ENCODE measurements around the gene ZNF565. TPM values are rescaled to one million over a fixed set of nuclear protein-coding genes. Genes with fewer than 3 reads are reported as not detected.

ZNF565 gene
- total and polyA plus RNA-seq, 8 donors: 0.45 to 16.3 (median 2.3) TPM

- TF ChIP-seq EP300 (IDR thresholded peaks at IDR 0.05) (no peak), POLR2AphosphoS5 (IDR thresholded peaks at IDR 0.05) (peak; percentile 52 to 70 (median 64))
- Histone ChIP-seq H3K9me3 (no peaks in the 10 kb centered on the region), H3K4me3 (peak overlapping the region; percentile 64 to 85 (median 80)), H3K4me1 (peaks cover 14 to 45% (median 38%) of the 10 kb centered on the region in 4 donors), H3K36me3 (peaks cover 34 to 49% (median 44%) of the 10 kb centered on the region in 4 donors), H3K27ac (peak overlapping the region; percentile 95 to 99 (median 98)), H3K27me3 (no peaks in the 10 kb centered on the region)
- peak; percentile 91 to 93 for DNase-seq
- 18 to 34% (median 24%) methylated on average over 22 to 42 of the region's 42 CpGs for WGBS, 5 donors
- intact Hi-C loops (cut with DNase I; ENCODE audit: low total_unique reads): no loop called here
These were observed 73.2 kb downstream of the ZNF565 start for GRCh38 chr19:36141039-36141927.

DNA sequence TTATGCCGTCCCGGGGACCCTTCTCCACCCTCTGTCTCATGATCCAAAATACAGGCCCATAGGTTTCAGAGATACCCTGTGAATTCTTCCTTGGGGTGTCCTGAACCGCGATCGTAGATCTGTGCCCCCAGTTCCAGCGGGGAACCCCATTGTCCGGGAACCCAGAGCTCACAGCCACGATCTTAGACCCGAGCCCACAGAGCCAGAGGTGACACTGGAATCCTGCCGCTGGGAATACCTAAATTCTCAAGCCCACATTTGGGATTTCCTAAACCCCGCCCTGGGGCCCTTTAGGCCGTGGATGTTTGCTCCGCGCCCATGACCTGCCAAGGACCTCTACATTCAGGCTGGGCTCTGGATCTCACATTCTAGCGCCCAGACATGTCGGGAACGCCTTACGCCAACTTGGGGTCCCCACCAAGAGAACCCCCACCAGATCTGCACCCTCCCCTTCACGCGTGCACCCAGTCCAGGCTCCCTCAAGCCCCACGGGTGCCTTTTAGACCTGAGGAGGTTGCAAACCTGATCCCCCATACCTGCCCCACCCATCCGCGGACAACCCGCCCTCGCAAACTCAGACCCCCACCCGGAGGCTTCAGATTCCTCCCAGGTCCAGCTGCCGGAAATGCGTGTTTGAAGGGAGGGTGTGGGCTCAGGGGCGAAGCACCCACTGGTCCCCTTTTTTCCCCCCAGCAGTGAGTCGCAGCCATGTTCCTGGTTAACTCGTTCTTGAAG is 74.0 kb downstream of the ZNF565 start:
- intact Hi-C loops (cut with DNase I; ENCODE audit: low total_unique reads): no loop called here
- no peak for TF ChIP-seq EP300 (IDR thresholded peaks at IDR 0.05)
- no peak for TF ChIP-seq POLR2AphosphoS5 (IDR thresholded peaks at IDR 0.05)
- TF ChIP-seq POLR2A (IDR thresholded peaks at IDR 0.05): no peak
- TF ChIP-seq CTCF (IDR thresholded peaks at IDR 0.05): no peak
- DNase-seq: peak; percentile 39 to 87
- Histone ChIP-seq H3K4me3 (peak overlapping the region; percentile 64 to 85 (median 80)), H3K27me3 (no peaks in the 10 kb centered on the region), H3K4me1 (peaks cover 16 to 51% (median 41%) of the 10 kb centered on the region in 4 donors), H3K36me3 (peaks cover 26 to 41% (median 35%) of the 10 kb centered on the region in 4 donors), H3K9me3 (no peaks in the 10 kb centered on the region), H3K27ac (peak overlapping the region; percentile 95 to 99 (median 98))
- WGBS, 5 donors: 0 to 1% (median 0%) methylated on average over 21 to 31 of the region's 31 CpGs

DNA sequence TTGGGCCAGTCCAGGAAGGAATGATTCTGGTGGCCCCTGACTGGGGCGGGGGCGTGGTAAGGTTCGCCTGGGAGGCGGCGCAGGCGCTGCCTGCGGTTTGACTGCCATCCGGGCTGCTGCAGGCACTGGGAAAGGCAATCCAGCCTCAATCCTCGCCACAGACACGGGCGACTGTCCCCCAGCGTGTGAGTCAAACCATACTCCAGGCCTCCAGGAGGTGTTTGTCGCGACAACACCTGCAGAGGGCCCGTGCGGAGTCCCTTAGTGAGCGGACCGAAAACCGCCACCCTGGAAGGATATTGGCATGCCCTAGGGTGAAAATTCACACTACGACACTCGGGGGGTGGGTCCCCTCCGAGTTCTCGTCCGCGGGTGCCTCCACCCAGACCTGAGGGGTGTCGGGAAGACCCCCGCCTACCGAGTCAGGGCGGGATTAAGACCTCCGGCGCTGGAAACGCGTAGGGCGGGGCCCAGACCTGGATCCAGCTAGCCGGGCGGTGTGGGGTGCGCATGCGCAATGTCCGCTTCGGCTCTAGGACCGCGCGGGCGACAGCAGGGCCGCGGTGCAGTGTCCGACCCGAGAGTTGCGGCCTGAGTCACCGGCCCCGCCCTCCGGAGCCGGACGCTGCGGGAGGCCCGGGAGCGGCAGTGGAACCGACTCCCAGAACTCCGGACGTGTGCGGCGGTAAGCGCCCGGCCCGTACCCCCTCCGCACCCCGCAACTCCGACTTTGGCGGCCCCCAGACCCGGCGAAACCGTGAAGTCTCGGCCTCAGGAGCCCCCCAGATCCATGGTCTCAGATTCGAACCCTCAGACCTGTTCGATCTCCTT is 74.8 kb downstream of the ZNF565 start, which contains the start of gene CAPNS1:
Gene CAPNS1, plus strand, starts transcription at position 594 of the 831 bp plus-strand sequence. CDS start 946 bp downstream, outside the sequence.
- Histone ChIP-seq H3K36me3 (peaks cover 19 to 33% (median 28%) of the 10 kb centered on the region in 4 donors), H3K4me1 (peaks cover 16 to 51% (median 41%) of the 10 kb centered on the region in 4 donors), H3K9me3 (no peaks in the 10 kb centered on the region), H3K4me3 (peak within 1 kb of the TSS; percentile 64 to 85 (median 80)), H3K27ac (peak within 1 kb of the TSS; percentile 95 to 99 (median 98)), H3K27me3 (no peaks in the 10 kb centered on the region)
- intact Hi-C loops (cut with DNase I; ENCODE audit: low total_unique reads): no loop called here
- TF ChIP-seq POLR2A (IDR thresholded peaks at IDR 0.05): peak in 2 of 4 donors; percentile 84 to 87
- no peak for TF ChIP-seq CTCF (IDR thresholded peaks at IDR 0.05)
- TF ChIP-seq POLR2AphosphoS5 (IDR thresholded peaks at IDR 0.05): peak; percentile 93 to 97 (median 97)
- no peak for TF ChIP-seq EP300 (IDR thresholded peaks at IDR 0.05)
- peak; percentile 98 to 100 for DNase-seq
- 0 to 1% (median 0%) methylated on average over 34 to 75 of the region's 75 CpGs for WGBS, 5 donors

- peaks cover 16 to 51% (median 41%) of the 10 kb centered on the region in 4 donors for H3K4me1 ChIP-seq
- H3K4me3 ChIP-seq: peak overlapping the region; percentile 64 to 85 (median 80)
- no peaks in the 10 kb centered on the region for H3K27me3 ChIP-seq
- intact Hi-C loops (cut with DNase I; ENCODE audit: low total_unique reads): no loop called here
- peak overlapping the region; percentile 95 to 99 (median 98) for H3K27ac ChIP-seq
- 41 to 54% (median 50%) methylated on average over 7 of the region's 7 CpGs for WGBS, 5 donors
- peaks cover 14 to 27% (median 22%) of the 10 kb centered on the region in 4 donors for H3K36me3 ChIP-seq
- TF ChIP-seq POLR2A (IDR thresholded peaks at IDR 0.05) (no peak), EP300 (IDR thresholded peaks at IDR 0.05) (no peak), CTCF (IDR thresholded peaks at IDR 0.05) (no peak), POLR2AphosphoS5 (IDR thresholded peaks at IDR 0.05) (no peak)
- H3K9me3 ChIP-seq: no peaks in the 10 kb centered on the region
- DNase-seq: no peak
These were observed 75.4 kb downstream of the ZNF565 start for GRCh38 chr19:36139120-36139472.

Data from stomach (tissue), 9 donors.